Stimulated activated naive CD4-positive, alpha-beta T cell (primary cell): ENCODE results near the gene ZNF322.

Experiments
- DNase-seq, 6 experiments: peaks; one replicate each; lab custom pipeline; 2025; lab: John Stamatoyannopoulos, UW

Gene ZNF322

DNA sequence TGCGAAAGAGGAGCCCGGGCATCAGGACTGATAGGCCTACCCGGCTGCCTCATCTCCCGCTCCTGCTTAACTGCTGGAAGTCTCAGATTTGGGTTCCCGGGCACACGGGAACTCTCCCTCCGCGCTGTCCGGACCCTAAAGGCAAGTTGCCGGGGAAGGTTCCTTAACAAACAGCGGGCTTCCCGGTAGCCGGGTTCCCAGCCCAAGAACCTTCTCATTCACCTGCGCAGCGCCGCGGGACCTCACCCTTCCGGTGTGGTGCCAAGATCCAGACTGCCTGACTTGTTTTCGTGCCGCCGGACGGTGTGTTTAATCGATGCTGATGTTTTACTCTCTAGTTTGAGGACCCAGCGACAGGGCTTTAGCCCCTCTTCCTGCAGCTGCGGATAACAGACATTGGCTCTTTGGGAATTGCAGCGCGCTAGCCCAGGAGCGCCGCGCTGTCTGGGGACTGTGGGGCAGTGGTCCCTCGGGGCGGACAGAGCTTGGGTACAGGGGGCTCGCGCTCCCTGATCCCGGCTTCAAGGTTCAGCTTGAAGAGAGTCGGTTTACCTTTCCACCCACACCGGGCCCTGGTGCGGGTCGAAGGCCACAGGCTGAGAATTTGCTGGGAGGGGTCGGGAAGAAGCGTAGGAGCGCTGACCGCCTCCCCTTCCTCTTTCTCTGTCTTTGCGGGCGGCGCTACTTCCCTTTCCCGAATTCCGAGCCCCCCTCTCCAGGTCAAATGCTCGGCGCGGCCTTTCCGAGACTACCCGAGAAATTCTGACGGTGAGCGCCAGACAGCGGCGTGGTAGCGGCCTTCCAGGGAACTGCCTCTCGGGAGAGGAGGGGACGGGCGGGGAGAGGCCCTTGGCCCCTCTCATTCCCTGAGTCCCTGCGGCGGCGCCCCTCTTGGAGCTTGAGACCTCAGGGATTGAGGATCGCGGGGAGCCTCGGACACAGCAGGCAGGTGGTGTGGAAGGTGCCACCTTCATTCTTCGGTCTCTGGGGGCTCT lies 45.6 kb downstream of the ZNF322 start:
- DNase-seq = peak in 5 of 6 experiments; percentile 2 to 55 (median 22)

DNA sequence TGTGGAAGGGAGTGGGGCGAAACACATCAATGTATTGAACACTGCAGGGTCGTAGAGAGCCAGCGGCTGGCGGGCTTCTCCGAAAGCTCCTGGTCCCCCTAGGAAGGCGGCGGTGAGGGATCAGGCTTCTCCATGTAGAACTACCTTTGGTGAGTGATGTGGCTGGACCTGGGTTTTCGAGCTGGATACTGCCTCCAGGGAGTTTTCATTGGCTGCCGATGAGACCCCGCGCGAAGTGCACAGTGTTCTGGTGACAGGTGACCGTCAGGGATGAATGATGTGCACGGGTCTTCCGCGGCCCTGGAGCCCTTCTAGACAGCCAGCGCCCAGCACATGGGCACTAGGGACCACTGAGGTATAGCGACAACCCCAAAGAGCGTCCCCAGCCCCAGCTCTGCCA lies 46.3 kb downstream of the ZNF322 start:
- DNase-seq = no peak

DNA sequence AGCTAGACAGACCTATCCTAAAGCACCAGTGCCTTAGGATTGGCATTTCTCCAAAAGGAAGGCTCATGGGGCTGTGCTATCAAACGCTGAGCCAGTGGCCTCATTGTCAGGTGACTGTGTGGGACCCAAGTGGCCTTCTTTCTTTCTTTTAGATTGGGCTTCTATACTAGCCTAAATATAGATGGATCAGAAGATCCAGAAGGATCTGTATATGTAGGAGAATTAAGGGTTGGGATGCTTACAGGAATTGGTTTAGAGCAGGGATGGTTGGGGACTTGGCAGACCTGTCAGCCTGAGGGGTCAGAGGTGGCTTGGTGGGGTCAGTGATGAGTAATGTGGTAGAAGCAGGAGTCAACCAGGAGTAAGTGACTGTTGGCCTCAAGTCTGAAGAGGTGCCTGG lies 47.9 kb downstream of the ZNF322 start:
- no peak for DNase-seq

DNA sequence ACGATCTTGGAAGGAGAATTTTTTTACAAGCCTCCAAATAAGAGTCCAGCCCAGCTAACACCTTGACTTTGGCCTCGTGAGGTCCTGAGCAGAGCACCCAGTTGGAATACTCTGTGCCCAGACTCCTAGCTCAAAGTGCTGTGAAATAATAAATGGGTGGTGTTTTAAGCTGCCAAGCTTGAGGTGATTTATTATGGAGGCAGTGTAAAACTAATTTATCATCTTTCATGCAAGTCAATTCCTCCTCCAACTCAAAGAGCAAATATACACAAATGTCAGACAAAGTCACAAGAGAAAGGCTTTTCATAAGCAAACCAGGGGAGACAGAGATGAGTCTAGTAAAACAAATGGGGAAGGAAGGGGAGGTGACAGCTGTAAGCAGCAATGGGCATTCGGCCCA lies 50.1 kb downstream of the ZNF322 start:
- DNase-seq = no peak

DNA sequence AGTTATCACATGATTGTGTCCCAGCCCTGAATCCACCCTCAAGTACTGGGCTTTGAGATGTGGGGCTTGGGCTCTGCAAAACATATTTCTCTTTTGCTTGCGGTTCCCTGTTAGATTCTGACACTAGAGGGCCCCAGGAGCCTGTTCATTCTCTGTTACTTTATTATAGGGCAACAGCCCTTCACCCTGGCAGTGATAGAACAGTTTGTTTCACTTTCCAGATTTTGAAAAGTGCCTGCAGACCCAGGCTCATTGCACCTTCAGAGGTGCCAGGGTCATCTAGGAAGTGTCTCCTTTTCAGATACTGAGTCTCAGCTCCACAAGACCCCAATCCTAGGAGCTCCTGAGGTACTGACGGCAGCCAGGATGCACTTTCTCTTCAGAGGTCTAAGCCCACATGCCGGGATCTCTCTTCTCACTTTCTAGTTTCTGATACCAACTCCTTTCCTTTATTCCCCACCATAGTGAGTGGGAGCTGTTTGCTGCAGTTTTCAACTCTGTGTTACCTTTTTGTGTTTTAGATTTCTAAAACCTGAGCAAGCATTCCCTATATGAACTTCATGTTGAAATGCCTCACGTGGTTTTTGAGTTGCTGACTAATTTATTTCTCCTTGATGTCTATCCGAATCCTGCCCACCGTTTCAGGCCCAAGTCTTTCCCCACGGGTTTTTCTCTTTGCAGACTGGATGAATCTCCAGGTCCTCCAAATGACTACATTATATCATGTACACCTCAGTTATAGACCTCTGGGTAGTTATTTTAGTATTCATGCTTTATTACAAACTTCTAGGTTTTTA lies 51.9 kb downstream of the ZNF322 start:
- peak; percentile 11 to 71 (median 46) for DNase-seq

DNA sequence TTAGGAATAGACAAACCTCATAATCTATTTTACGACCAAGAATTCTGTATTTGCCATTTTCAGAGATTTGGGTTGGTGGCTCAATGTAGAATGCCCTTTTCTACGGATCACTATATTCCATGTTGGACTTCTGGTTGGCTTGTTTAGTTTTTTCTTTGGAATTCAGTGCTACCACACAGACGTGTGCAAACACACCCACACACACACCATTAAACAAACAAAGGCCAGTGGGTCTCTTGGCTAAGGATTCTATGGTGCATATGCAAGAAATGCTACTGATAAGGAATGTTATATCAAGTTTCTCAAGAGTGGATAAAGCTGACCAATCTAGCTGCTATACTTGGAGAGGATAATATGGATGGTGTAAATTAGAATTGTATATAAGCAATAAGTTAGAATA lies 54.7 kb downstream of the ZNF322 start:
- no peak for DNase-seq

DNA sequence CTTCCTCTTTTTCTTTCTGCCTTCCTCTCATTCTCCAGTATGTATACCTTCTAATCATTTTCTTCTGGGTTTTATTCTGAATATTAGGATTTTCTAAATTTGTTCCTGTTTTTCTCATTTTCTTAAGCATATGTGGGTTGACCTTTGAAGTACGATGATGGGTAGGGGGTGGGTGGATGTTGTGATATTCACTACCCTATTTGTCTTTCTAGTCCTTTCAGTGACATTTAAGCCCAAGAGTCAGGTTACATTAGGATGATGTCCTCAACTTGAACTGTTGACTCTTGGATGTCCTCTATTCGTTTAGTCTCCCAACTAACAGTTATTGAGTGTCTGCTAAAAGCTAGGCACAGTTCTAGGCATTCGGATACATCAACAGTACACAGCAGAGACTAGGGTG lies 55.5 kb downstream of the ZNF322 start:
- DNase-seq = no peak

DNA sequence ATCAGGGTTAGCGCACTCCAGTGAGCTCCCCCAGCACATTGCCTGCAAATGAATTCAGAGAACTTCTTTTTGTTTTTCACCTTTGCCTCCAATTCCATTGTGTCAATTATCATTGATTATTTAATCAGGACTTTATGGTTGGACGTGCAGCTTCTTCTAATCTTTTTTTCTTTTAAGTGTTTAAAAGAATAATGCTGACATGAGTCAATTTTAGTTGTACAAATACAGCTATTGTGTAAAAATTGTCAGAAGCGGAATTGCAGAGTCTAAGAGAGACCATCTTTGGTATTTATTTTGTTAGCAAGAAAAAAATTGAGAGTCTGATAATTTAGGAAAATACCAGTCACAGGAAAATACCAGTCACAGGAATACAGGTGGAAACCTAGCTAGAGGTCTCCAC lies 57.3 kb downstream of the ZNF322 start:
- no peak for DNase-seq

DNA sequence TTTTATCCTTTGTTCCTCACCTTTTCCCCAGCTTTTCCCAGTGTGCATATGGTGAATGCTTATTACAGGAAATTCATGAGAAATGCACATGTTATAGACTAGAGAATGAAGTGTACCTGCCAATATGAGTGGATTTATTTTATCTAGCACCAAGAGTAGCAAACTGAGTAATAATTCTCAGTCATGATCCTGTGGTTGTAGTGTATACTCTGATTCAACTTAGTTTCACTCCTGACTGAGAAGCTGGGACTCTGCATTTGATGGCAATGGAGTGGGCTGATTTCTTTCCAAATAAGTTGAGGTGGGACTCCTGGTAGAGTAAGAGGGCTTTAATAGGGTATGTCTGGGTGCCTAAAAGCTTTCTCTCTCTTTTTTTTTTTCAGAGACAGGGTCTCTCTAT lies 58.8 kb downstream of the ZNF322 start:
- DNase-seq = no peak

DNA sequence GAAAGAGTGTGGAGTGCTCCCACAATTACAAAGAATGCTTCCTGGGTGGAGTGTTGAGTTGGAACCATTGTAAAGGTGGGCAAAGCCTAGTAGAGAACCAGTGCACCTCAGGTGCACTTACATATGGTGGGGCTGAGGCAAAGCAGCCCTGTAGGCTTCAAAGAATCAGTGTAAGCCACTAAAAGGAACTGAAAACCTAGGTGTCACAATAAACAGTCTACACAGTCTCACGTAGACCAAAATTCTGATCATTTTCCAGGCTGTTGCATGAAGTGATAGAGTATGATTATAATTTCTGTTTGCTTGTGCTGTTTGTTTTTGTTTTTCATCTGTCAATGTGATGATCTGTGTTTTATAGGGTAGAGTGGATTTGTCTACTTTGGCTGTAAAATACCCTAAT lies 60.0 kb downstream of the ZNF322 start:
- no peak for DNase-seq

DNA sequence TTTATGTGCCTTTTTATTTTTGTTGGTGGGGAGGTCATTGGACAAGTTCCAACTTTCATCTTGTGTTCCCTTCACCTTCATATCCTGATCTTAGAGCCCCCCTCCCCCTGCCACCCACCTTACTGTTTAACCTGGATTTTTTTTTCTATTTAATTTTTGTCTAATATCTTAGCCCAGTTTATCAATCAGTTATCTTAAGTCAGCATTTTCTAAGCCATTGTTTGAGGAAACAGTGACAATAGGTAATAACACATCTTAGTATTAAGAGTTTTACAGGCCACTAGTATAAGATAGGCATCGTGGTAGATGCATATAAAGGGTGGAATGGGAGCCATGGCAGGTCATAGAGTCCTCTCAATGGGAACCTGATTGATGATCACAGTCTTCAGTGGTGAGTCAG lies 60.4 kb downstream of the ZNF322 start:
- DNase-seq = no peak

DNA sequence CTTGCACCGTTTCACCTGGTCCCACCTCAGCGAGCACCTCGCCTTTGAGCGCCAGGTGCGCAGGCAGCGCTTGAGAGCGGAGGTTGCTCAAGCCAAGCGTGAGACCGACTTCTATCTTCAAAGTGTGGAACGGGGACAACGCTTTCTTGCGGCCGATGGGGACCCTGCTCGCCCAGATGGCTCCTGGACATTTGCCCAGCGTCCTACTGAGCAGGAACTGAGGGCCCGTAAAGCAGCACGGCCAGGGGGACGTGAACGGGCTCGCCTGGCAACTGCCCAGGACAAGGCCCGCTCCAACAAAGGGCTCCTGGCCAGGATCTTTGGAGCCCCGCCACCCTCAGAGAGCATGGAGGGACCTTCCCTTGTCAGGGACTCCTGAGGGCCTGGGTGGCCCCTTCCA lies 61.3 kb downstream of the ZNF322 start:
- no peak for DNase-seq

DNA sequence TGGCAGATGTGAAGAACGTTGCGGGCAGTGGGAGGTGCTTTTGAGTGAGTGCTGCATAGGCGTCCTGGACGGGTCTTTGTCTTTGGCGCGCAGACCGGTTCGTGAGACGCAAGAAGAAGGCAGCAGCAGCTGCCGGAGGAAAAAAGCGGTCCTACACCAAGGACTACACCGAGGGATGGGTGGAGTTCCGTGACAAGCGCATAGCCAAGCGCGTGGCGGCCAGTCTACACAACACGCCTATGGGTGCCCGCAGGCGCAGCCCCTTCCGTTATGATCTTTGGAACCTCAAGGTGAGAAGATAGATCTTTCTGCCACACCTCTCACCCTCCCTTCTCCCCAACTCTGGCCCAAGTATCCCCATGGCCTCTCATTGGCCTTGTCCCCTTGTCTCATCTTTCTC lies 61.7 kb downstream of the ZNF322 start:
- no peak for DNase-seq

DNA sequence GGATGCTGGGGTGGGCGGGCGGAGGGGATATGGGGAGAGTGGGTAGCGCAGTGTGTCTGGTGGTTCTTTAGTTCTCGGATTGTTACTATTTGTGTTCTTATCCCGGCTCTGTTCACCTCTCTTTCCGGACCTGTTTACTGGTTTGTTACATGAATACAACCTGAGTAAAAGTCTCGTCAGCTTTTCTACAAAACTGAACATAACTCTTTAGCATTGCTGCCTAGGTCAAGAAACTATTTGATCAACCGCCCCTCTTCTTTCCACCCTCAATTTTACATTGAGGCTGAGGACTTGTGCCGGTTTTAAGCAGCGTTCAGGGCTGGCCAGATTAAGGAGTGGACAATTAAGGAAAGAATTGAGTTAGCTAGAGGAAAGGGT lies 62.2 kb downstream of the ZNF322 start:
- DNase-seq = no peak

DNA sequence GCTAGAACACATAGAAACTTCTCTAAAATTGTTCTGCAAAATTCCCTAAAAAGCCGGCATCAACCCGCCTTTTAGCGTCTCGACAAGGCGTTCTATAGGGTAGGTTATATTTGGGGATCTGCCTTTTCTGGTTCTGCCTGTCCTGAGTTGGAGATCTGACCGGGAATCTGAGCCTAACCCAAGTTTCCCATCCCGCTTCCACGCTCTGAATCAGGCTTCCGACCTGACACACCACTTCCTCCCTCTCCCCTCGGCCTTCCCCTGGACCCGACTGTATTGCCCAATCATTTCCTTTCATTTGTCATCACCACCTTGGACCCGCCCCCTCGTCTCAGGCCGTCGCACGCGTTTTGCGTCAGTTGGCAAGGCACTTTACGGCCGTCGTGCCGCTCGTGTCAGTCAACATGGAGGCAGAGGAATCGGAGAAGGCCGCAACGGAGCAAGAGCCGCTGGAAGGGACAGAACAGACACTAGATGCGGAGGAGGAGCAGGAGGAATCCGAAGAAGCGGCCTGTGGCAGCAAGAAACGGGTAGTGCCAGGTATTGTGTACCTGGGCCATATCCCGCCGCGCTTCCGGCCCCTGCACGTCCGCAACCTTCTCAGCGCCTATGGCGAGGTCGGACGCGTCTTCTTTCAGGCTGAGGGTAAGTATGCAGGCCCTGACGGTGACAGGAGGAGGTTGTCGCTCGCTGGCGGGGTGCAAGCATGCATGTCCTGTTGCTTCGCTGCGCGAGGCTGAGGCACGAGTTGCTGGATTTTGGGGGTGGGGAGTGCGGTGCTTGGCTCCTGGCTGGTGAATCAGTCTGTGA lies 62.8 kb downstream of the ZNF322 start, which contains the start of gene ABT1:
Gene ABT1 (plus strand): TSS at position 375 of the 810 bp plus-strand sequence. CDS start 30 bp downstream, at position 405.
- peak; percentile 91 to 94 (median 92) for DNase-seq

DNA sequence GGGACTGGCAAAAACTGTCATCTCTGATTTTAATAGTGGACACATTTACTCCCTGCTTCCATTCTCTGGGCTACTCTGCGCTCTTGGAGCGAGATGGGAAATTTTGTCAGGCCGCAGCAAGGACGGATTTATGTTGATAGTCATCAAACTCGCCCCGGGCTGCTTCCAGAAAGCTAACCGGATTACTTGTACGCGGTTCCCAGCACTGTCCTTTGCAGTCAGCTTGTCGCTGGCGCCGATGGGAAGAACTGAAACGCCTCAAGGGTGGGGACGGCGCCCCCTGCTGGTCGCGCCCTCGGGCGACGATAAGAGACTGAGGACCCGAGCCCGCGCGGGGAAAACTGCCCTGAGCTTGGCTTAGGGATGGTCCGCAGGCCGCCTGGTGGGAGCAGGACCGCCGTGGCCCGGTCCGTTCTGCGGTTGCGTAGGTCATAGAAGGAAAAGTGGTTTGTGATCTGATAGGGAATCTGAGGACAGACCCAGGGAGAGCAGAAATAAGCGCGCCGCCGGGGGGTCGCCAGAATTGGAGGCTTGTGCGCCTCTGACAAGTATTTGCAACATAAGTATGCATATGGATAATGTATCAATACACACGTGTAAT lies 63.8 kb downstream of the ZNF322 start:
- DNase-seq = peak; percentile 66 to 88 (median 78)

DNA sequence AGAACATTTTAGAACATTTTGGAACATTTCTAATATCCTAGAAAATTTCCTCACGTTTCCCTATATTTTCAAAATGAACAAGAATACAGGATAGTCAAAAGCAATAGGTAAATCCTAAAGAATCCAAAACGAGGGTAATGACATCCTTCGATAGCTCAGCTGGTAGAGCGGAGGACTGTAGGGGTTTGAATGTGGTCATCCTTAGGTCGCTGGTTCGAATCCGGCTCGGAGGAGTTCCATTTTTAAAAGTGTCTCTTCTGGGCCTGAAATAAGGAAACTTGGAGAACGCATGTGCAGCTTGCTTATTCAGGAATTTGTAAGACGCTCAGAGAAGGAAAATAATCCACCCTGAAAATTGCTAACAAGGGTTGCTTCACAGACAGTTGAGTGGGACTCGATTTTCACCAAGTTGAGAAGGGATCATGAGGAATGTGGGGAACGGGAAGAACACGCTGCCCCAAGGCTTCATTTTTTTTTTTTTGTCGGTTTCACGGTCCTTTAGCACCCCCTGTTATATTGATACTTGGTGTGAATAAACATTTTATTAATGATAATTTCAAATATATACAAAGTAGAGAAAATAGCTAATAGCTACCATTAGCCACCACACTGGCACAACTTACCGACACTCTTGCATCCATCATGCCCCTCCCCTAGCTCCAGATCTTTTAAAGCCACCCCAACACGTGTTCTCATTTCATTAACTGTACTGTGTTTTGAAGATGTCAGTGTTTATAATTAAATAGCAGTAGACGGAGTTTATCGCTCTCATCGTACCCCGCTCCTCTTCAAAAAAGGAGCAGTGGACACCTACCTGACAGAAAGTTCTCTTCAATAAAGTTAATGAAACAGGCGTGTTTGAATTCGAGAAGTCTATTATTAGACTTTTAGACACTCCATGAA lies 64.6 kb downstream of the ZNF322 start:
- DNase-seq = peak in 2 of 6 experiments; percentile 3 to 10

DNA sequence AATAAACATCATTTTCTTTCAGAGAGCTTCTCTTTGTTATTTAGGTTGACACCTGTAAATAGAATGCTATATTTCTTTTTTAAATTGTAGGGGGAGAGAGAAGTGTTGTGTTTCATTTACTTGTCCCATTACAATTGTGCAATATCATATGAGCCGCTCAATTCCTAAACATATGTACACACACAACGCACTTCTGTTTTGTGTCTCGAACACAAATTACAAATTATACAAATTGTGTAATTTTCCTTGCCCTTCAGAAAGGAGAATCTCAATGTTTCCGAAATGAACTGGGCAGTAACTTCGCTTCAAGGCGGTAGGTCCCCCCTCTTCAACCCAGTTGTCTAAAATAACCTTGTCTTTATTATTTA lies 65.4 kb downstream of the ZNF322 start:
- no peak for DNase-seq

DNA sequence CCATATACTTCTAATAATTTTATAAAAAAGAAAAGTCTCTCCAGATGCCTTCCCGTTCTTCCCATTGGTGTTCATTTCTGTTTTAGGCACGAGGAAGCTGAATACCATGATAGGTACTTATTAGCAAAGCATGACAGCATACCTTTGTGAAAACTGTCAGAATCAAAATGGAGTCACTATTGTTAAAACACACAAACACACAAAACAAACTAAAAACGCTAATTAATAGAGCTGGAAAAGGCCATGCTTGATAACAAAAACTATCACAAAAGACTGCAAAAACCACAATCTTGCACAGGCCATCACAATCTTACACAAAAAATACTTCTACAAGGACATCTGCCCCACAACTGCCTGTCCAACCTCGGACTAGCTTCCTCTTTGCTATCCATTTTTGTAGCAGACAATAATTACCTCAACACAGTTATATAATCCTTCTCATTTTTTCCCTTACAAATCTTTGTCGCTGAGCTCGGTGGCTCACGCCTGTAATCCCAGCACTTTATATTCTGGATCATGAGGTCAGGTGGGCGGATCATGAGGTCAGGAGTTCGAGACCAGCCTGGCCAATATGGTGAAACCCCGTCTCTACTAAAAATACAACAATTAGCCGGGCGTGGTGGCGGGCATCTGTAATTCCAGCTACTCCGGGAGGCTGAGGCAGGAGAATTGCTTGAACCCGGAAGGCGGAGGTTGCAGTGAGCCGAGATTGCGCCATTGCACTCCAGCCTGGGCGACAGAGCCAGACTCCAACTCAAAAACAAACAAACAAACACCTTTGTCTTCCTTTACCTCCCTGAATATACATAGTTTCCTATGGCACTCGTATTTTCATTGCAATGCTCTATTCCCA lies 66.0 kb downstream of the ZNF322 start:
- no peak for DNase-seq

DNA sequence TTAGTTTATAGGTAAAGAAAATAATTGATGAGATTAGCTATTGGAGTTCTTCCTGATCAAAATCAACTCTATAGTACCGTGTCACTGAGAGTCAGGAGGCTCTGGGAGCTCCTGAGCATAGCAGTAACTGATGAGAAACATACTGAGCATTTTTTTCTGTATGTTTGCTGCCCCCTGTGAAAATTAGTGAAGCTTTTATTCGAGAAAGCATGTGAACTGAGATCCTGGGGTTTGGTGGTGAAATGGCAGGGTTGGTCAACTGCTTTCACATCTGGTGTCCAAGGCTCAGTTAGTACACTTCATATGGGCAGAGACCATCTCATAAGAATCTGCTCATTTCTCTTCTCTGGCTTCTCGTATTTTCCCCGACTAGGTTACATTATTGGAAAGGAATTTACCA lies 66.9 kb downstream of the ZNF322 start:
- DNase-seq = no peak
